ENCODE results near the gene LPAR2. TPM values are rescaled to one million over a fixed set of nuclear protein-coding genes. Genes with fewer than 3 reads are reported as not detected.

LPAR2 gene
- total and polyA plus RNA-seq, 10 of the 15 experiments (the other 5 are each of a cell fraction or from before 2014, with no cell fraction given), result 0.98 to 23.8 (median 10.2) TPM

DNA sequence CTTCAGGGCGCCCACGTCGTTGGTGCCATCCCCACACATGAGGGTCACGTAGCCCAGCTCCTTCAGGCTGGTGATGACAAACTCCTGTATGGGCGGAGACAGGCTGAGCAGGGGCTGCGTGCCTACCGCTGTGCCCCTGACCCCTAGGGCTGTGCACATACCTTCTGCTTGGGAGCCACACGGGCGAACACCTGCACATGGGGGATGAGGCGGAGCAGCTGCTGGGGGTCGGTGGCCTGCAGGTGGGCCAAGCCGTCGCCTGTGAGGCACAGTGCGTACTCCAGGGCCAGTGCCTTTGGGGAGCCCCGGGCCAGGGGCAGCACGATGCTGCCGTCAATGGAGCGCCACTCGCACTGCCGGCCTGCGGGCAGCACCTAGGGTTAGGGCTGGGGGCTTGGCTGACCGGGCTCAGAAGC lies 21.6 kb upstream of the LPAR2 start:
- H3K9me3 ChIP-seq (replicated peaks; ENCODE audit: control insufficient read depth, insufficient read depth, low read length), result no peaks in the 10 kb centered on the region
- H3K4me2 ChIP-seq (ENCODE audit: control insufficient read depth, insufficient read depth), result no peak overlapping the region
- SMC1A ChIA-PET (ENCODE audit: uncharacterized antibody, unreplicated experiment), result no interaction called here
- POLR2A ChIA-PET, result no interaction called here
- H3K36me3 ChIP-seq (ENCODE audit: control insufficient read depth in 2 of 2, insufficient read depth in 2 of 2, low read length in 1 of 2), result peaks cover 35 to 74% of the 10 kb centered on the region in 2 experiments
- no peak overlapping the region for H2AFZ ChIP-seq (ENCODE audit: control insufficient read depth, low read depth, low read length)
- no peak overlapping the region for H3K27ac ChIP-seq (ENCODE audit: control insufficient read depth, insufficient read depth)
- CTCF ChIA-PET, result interaction anchor here (1.2 kb wide), 1 partner anchor 117 kb away, joined by 3 read pairs; no protein-coding TSS in a partner anchor
- TF ChIP-seq RBBP5 (conservative IDR thresholded peaks at IDR 0.05), result no peak
- no peak for TF ChIP-seq MYB (IDR thresholded peaks at IDR 0.05; ENCODE audit: borderline replicate concordance, low read depth, low read length)
- TF ChIP-seq POLR2A (IDR thresholded peaks at IDR 0.05; ENCODE audit: low read depth, low read length), result peak; percentile 50
- H3K9ac ChIP-seq (ENCODE audit: control insufficient read depth, insufficient read depth, low read length), result no peak overlapping the region
- no peaks in the 10 kb centered on the region for H3K79me2 ChIP-seq (ENCODE audit: control insufficient read depth, insufficient read depth, low read length)
- intact Hi-C loops (cut with micrococcal nuclease; ENCODE audit: unreplicated experiment) (no loop called here), in situ Hi-C loops (cut with MboI) (no loop called here)
- BruUV-seq (replicated peaks), result no TSS peak
- no peak for ATAC-seq
- H3K4me3 ChIP-seq, result no peak overlapping the region
- H3K27me3 ChIP-seq (replicated peaks in 1 of 2; ENCODE audit: control insufficient read depth in 2 of 2, insufficient read depth in 2 of 2, low read length in 1 of 2), result no peaks in the 10 kb centered on the region
- no peak for DNase-seq (ENCODE audit: low read depth, low spot score)
- no peak for FAIRE-seq
- RAD21 ChIA-PET (ENCODE audit: unreplicated experiment), result interaction anchor here (0.8 kb wide), 1 partner anchor 12 kb away, joined by 3 read pairs; no protein-coding TSS in a partner anchor
- WGBS (ENCODE audit: insufficient coverage, insufficient replicate concordance, low lambda C conversion rate, missing lambda C conversion rate), result 96% methylated on average over 22 of the region's 22 CpGs
- no peaks in the 10 kb centered on the region for H3K4me1 ChIP-seq (ENCODE audit: control insufficient read depth, insufficient read depth, low read length)
- no peaks in the 10 kb centered on the region for H4K20me1 ChIP-seq (ENCODE audit: control insufficient read depth, insufficient read depth)

GRCh38 chr19:19649155-19649554 lies 21.1 kb upstream of the LPAR2 start:
- in situ Hi-C loops (cut with MboI), result no loop called here
- ChIA-PET RAD21 (ENCODE audit: unreplicated experiment) (interaction anchor here (0.8 kb wide), 1 partner anchor 13 kb away, joined by 3 read pairs; no protein-coding TSS in a partner anchor), CTCF (interaction anchor here (1.2 to 1.4 kb wide), 2 partner anchors 102 to 117 kb away, joined by 3 read pairs; no protein-coding TSS in a partner anchor), POLR2A (no interaction called here), SMC1A (ENCODE audit: uncharacterized antibody, unreplicated experiment) (no interaction called here)
- Histone ChIP-seq H3K4me1 (ENCODE audit: control insufficient read depth, insufficient read depth, low read length) (peaks cover under 1% of the 10 kb centered on the region), H4K20me1 (ENCODE audit: control insufficient read depth, insufficient read depth) (no peaks in the 10 kb centered on the region), H3K9ac (ENCODE audit: control insufficient read depth, insufficient read depth, low read length) (no peak overlapping the region), H3K79me2 (ENCODE audit: control insufficient read depth, insufficient read depth, low read length) (no peaks in the 10 kb centered on the region), H3K27me3 (replicated peaks in 1 of 2; ENCODE audit: control insufficient read depth in 2 of 2, insufficient read depth in 2 of 2, low read length in 1 of 2) (no peaks in the 10 kb centered on the region), H3K27ac (ENCODE audit: control insufficient read depth, insufficient read depth) (no peak overlapping the region), H3K9me3 (replicated peaks; ENCODE audit: control insufficient read depth, insufficient read depth, low read length) (no peaks in the 10 kb centered on the region), H2AFZ (ENCODE audit: control insufficient read depth, low read depth, low read length) (no peak overlapping the region), H3K4me3 (no peak overlapping the region), H3K4me2 (ENCODE audit: control insufficient read depth, insufficient read depth) (no peak overlapping the region), H3K36me3 (ENCODE audit: control insufficient read depth in 2 of 2, insufficient read depth in 2 of 2, low read length in 1 of 2) (peaks cover 35 to 70% of the 10 kb centered on the region in 2 experiments)
- WGBS (ENCODE audit: insufficient coverage, insufficient replicate concordance, low lambda C conversion rate, missing lambda C conversion rate), result 97% methylated on average over 6 of the region's 6 CpGs
- intact Hi-C loops (cut with micrococcal nuclease; ENCODE audit: unreplicated experiment), result no loop called here
- ATAC-seq (no peak), FAIRE-seq (no peak), DNase-seq (ENCODE audit: low read depth, low spot score) (no peak)
- BruUV-seq (replicated peaks), result no TSS peak
- TF ChIP-seq, protein P1, sequence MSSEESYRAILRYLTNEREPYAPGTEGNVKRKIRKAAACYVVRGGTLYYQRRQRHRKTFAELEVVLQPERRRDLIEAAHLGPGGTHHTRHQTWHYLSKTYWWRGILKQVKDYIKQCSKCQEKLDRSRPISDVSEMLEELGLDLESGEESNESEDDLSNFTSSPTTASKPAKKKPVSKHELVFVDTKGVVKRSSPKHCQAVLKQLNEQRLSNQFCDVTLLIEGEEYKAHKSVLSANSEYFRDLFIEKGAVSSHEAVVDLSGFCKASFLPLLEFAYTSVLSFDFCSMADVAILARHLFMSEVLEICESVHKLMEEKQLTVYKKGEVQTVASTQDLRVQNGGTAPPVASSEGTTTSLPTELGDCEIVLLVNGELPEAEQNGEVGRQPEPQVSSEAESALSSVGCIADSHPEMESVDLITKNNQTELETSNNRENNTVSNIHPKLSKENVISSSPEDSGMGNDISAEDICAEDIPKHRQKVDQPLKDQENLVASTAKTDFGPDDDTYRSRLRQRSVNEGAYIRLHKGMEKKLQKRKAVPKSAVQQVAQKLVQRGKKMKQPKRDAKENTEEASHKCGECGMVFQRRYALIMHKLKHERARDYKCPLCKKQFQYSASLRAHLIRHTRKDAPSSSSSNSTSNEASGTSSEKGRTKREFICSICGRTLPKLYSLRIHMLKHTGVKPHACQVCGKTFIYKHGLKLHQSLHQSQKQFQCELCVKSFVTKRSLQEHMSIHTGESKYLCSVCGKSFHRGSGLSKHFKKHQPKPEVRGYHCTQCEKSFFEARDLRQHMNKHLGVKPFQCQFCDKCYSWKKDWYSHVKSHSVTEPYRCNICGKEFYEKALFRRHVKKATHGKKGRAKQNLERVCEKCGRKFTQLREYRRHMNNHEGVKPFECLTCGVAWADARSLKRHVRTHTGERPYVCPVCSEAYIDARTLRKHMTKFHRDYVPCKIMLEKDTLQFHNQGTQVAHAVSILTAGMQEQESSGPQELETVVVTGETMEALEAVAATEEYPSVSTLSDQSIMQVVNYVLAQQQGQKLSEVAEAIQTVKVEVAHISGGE (CRISPR knock-in tag; IDR thresholded peaks at IDR 0.05), result no peak
- TF ChIP-seq DPF2 (IDR thresholded peaks at IDR 0.05) (no peak), IRF4 (IDR thresholded peaks at IDR 0.05; ENCODE audit: low read depth, low read length) (no peak), NFIC (IDR thresholded peaks at IDR 0.05; ENCODE audit: low read depth, low read length) (no peak), SREBF2 (IDR thresholded peaks at IDR 0.05; ENCODE audit: low read length) (no peak), USF1 (IDR thresholded peaks at IDR 0.05; ENCODE audit: borderline replicate concordance, extremely low read length, insufficient read depth, low read depth, low read length) (no peak), CEBPB (IDR thresholded peaks at IDR 0.05; ENCODE audit: borderline replicate concordance in 1 of 2, low read depth in 2 of 2, low read length in 2 of 2) (no peak), SPI1 (IDR thresholded peaks at IDR 0.05; ENCODE audit: borderline replicate concordance, insufficient read depth, low read depth, low read length) (no peak), YBX1 (IDR thresholded peaks at IDR 0.05) (no peak), BCL11A (IDR thresholded peaks at IDR 0.05; ENCODE audit: low read depth, low read length) (no peak), BACH1 (IDR thresholded peaks at IDR 0.05; ENCODE audit: borderline replicate concordance) (no peak), BMI1 (IDR thresholded peaks at IDR 0.05; ENCODE audit: borderline replicate concordance) (no peak)

Measured in GM12878 (cell line).